ENCODE results near the gene CACNA2D4.

Gene CACNA2D4

GRCh38 chr12:1869145-1869544 lies 49.3 kb downstream of the CACNA2D4 start:
- no peak for DNase-seq

- DNase-seq, result no peak
Observed at GRCh38 chr12:1865284-1865866, 53.1 kb downstream of the CACNA2D4 start.

- DNase-seq, result no peak
Observed at GRCh38 chr12:1864867-1865266, 53.6 kb downstream of the CACNA2D4 start.

- no peak for DNase-seq
Observed at GRCh38 chr12:1864456-1864855, 54.0 kb downstream of the CACNA2D4 start.

- no peak for DNase-seq
Observed at GRCh38 chr12:1863823-1864222, 54.6 kb downstream of the CACNA2D4 start.

GRCh38 chr12:1862973-1863372 lies 55.5 kb downstream of the CACNA2D4 start:
- DNase-seq, result no peak

- no peak for DNase-seq
Observed at GRCh38 chr12:1859643-1860042, 58.8 kb downstream of the CACNA2D4 start.

GRCh38 chr12:1858456-1858855 lies 60.0 kb downstream of the CACNA2D4 start:
- DNase-seq, result no peak

GRCh38 chr12:1857821-1858220 lies 60.6 kb downstream of the CACNA2D4 start:
- no peak for DNase-seq

GRCh38 chr12:1857086-1857485 lies 61.4 kb downstream of the CACNA2D4 start:
- no peak for DNase-seq

GRCh38 chr12:1855241-1855640 lies 63.2 kb downstream of the CACNA2D4 start:
- DNase-seq, result no peak

GRCh38 chr12:1853716-1854115 lies 64.7 kb downstream of the CACNA2D4 start:
- DNase-seq, result no peak

GRCh38 chr12:1852076-1852475 lies 66.4 kb downstream of the CACNA2D4 start:
- DNase-seq, result no peak

GRCh38 chr12:1851151-1851701 lies 67.2 kb downstream of the CACNA2D4 start:
- no peak for DNase-seq

- no peak for DNase-seq
Observed at GRCh38 chr12:1848745-1849144, 69.7 kb downstream of the CACNA2D4 start.

GRCh38 chr12:1848146-1848545 lies 70.3 kb downstream of the CACNA2D4 start:
- DNase-seq, result no peak

GRCh38 chr12:1847411-1847810 lies 71.0 kb downstream of the CACNA2D4 start:
- DNase-seq, result no peak

GRCh38 chr12:1846421-1847405 lies 71.7 kb downstream of the CACNA2D4 start:
- DNase-seq, result no peak

GRCh38 chr12:1845886-1846285 lies 72.6 kb downstream of the CACNA2D4 start:
- DNase-seq, result no peak

GRCh38 chr12:1845427-1845826 lies 73.0 kb downstream of the CACNA2D4 start:
- no peak for DNase-seq

- DNase-seq, result no peak
Observed at GRCh38 chr12:1844661-1845409, 73.6 kb downstream of the CACNA2D4 start.

- no peak for DNase-seq
Observed at GRCh38 chr12:1844223-1844622, 74.2 kb downstream of the CACNA2D4 start.

- no peak for DNase-seq
Observed at GRCh38 chr12:1843641-1844005, 74.8 kb downstream of the CACNA2D4 start.
